Right lobe of liver (tissue), 6 donors: ENCODE results near the gene PRKCA. TPM values are rescaled to one million over a fixed set of nuclear protein-coding genes. Genes with fewer than 3 reads are reported as not detected.

ENCODE experiments used
- ATAC-seq, 4 donors: fragments of 200-7000 bp; cut with Tn5 transposase; one replicate each; pipeline ENCODE4 v1.9.1; 2020; ENCODE audit warnings: mild to moderate bottlenecking in 4 of 4, moderate library complexity in 4 of 4
- DNase-seq, 3 donors: peaks; one replicate each; pipeline ENCODE4 v3.0.0-alpha.2; 2020
- H3K27ac ChIP-seq, 3 donors: fragments of 200-600 bp; one replicate each; pipeline ENCODE4 v1.8.0; 2022
- H3K27me3 ChIP-seq, 2 donors: fragments of 200-600 bp; one replicate each; pipeline ENCODE4 v1.8.0; 2022
- H3K36me3 ChIP-seq, 4 donors: fragments of 200-600 bp; sonication (generic) in 1 of 4; one replicate each; pipeline versions ENCODE4 v1.5.1 to v1.8.0; 2017 to 2022; ENCODE audit warnings: control low read depth in 1 of 4
- H3K4me1 ChIP-seq, 4 donors: fragments of 200-600 bp; sonication (generic) in 1 of 4; one replicate each; pipeline versions ENCODE4 v1.5.1 to v1.8.0; 2017 to 2022; ENCODE audit warnings: control low read depth in 1 of 4
- H3K4me3 ChIP-seq, 3 donors: fragments of 200-600 bp; one replicate each; pipeline ENCODE4 v1.8.0; 2022
- H3K9me3 ChIP-seq, 4 donors: fragments of 200-600 bp; sonication (generic) in 1 of 4; one replicate each; pipeline versions ENCODE4 v1.5.1 to v1.8.0; 2017 to 2022; ENCODE audit warnings: control low read depth in 1 of 4
- POLR2A ChIP-seq: fragments of 450-650 bp; IDR thresholded peaks from one replicate; pipeline ENCODE4 v1.6.1; 2017; ENCODE audit warnings: antibody characterized with exemption, mild to moderate bottlenecking
- WGBS: methylation state at CpG from one replicate; pipeline ENCODE4 v1.1.6; 2018; ENCODE audit warnings: low coverage, low lambda C conversion rate; ENCODE audit not compliant: insufficient coverage; ENCODE audit errors: missing lambda C conversion rate; 5-methylcytosine and 5-hydroxymethylcytosine counted together
- intact Hi-C, 2 donors: fragments of 100-400 bp; cut with DNase I; formaldehyde crosslinking; loops; one replicate each; pipeline versions ENCODE4 v1.11.2 to v1.14.1; 2022
- total RNA-seq, 6 experiments: library from RNA; depleted of rRNA in 2 of 6; stranded (reverse); fragments of >200 nt in 2 of 6; fragmentation: NEBNext Ultra II Directional in 3 of 6; extraction: Animal tissue kit (Norgen Biotek cat#: 25700) in 3 of 6; gene quantifications; one replicate each; pipeline versions ENCODE4 v1.1.0 to v1.2.4, GENCODE V29; 2016 to 2023
- TF ChIP-seq, protein P1 (sequence below), 4 donors: fragments of 200-600 bp in 3 of 4; fragments of 450-650 bp in 1 of 4; IDR thresholded peaks; one replicate each; pipeline versions ENCODE4 v1.5.1 to v1.8.0; 2016 to 2022; ENCODE audit warnings: antibody characterized with exemption in 4 of 4, mild to moderate bottlenecking in 2 of 4
- donor health status: DM: no; HTN: yes; CAD: no.
- donor health status: DM: no; HTN: no; CAD: no.
- donor health status: DM: no; HTN: no; CAD: no.
- donor health status: DM: no; HTN: yes; CAD: no.
- donor health status: DM: no; HTN: yes; CAD: no.

Gene PRKCA
- total RNA-seq, 6 experiments from 2014 or later: 11.7 to 23.0 (median 18.7) TPM

DNA sequence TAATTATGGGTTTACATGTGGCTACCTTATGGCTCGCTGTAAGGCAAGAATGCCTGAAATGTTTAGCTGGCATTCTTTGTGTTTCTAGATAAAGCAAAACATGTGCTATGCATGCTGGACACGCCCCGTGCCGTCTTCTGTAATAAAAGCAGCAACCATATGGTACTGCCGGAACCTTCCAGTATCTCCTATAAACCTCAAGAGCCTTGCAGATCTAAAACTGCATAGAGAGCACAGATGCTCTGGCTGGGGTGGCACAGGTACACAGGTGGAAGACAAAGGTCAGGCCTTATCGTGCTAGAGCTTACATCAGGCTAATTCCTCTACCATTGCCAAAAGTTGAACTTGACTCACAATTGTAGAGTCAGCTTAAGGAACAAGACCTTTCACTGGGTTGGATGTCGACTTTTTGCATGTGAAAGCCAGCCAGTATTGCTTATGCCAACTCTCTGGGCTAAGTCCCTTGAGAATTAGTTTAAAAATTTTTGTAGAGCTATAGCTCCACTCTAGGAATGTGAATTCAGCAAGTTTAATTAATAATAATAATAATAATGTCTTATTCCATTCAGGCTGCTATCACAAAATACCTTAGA is 345.1 kb downstream of the PRKCA start:
- DNase-seq: peak in 1 of 3 donors; percentile 47
- intact Hi-C loops: no loop called here
- Histone ChIP-seq H3K27me3 (no peaks in the 10 kb centered on the region), H3K36me3 (peaks cover 0 to 10% (median 0%) of the 10 kb centered on the region in 4 donors), H3K9me3 (no peaks in the 10 kb centered on the region), H3K27ac (no peak overlapping the region), H3K4me3 (no peak overlapping the region), H3K4me1 (no peaks in the 10 kb centered on the region)
- TF ChIP-seq, protein P1, sequence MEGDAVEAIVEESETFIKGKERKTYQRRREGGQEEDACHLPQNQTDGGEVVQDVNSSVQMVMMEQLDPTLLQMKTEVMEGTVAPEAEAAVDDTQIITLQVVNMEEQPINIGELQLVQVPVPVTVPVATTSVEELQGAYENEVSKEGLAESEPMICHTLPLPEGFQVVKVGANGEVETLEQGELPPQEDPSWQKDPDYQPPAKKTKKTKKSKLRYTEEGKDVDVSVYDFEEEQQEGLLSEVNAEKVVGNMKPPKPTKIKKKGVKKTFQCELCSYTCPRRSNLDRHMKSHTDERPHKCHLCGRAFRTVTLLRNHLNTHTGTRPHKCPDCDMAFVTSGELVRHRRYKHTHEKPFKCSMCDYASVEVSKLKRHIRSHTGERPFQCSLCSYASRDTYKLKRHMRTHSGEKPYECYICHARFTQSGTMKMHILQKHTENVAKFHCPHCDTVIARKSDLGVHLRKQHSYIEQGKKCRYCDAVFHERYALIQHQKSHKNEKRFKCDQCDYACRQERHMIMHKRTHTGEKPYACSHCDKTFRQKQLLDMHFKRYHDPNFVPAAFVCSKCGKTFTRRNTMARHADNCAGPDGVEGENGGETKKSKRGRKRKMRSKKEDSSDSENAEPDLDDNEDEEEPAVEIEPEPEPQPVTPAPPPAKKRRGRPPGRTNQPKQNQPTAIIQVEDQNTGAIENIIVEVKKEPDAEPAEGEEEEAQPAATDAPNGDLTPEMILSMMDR (IDR thresholded peaks at IDR 0.05): no peak
- no peak for TF ChIP-seq POLR2A
- ATAC-seq: peak; percentile 72 to 94 (median 89)
- 66% methylated on average over 6 of the region's 7 CpGs for WGBS

DNA sequence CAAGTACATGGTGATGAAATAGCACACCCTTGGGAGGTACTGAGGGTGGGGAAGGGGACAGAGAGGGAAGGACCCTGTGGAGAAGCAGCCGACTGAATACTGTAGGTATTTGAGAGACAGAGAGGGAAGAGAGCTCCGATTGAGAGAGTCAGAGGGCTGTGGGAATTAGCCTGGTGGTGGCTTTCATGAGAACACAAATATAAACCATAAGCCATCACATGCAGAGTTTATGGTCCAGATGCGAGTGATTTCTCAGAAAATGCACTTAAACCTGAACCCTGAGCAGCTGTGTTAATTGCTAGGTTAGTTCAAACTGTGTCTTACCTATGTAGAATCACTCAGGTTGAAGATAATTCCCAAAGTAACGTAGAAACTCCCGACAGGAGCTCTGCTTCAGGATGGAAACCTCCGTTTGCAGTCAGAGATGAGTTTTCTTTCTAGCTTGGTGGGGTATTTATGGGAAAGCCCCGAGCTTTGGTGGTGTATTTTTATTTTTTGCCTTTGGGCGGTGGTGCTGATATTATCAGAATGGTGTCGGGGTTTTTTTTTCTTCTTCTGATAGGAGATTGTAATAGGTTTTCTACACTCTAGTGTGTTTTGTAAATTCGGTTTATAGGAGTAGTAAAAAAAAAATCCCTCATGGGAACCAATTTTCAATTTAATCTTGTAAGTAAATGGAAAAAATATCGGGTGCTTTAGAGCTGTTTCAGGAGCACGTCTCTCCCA is 347.6 kb downstream of the PRKCA start:
- TF ChIP-seq, protein P1 (IDR thresholded peaks at IDR 0.05): no peak
- TF ChIP-seq POLR2A: no peak
- DNase-seq: no peak
- intact Hi-C loops: no loop called here
- no peak overlapping the region for H3K27ac ChIP-seq
- no peak for ATAC-seq
- H3K9me3 ChIP-seq: no peaks in the 10 kb centered on the region
- no peaks in the 10 kb centered on the region for H3K27me3 ChIP-seq
- no peak overlapping the region for H3K4me3 ChIP-seq
- H3K4me1 ChIP-seq: no peaks in the 10 kb centered on the region
- 90% methylated on average over 11 of the region's 12 CpGs for WGBS
- H3K36me3 ChIP-seq: peaks cover 0 to 10% (median 0%) of the 10 kb centered on the region in 4 donors

DNA sequence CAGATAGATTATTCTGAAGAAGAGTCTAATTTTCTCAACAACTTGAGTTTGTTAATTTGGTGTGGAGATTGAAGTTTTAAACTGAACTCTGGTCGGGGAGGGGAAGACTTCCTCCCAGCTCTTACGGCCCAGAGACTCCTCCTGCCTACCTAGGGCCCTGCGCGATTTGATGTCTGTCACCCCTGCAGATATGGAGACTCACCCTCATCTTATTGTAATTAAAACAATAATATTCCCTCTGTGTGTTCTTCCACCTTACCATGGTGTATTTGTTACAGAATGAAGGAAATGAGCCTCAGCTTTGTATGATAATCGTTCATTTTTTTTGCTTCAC is 348.1 kb downstream of the PRKCA start:
- peaks cover 0 to 8% (median 0%) of the 10 kb centered on the region in 4 donors for H3K36me3 ChIP-seq
- no peak for ATAC-seq
- no peak overlapping the region for H3K4me3 ChIP-seq
- H3K4me1 ChIP-seq: no peaks in the 10 kb centered on the region
- H3K9me3 ChIP-seq: no peaks in the 10 kb centered on the region
- no peak for DNase-seq
- TF ChIP-seq POLR2A: no peak
- TF ChIP-seq, protein P1 (IDR thresholded peaks at IDR 0.05): no peak
- WGBS: 65% methylated on average over 5 of the region's 5 CpGs
- intact Hi-C loops: no loop called here
- H3K27me3 ChIP-seq: no peaks in the 10 kb centered on the region
- H3K27ac ChIP-seq: no peak overlapping the region

DNA sequence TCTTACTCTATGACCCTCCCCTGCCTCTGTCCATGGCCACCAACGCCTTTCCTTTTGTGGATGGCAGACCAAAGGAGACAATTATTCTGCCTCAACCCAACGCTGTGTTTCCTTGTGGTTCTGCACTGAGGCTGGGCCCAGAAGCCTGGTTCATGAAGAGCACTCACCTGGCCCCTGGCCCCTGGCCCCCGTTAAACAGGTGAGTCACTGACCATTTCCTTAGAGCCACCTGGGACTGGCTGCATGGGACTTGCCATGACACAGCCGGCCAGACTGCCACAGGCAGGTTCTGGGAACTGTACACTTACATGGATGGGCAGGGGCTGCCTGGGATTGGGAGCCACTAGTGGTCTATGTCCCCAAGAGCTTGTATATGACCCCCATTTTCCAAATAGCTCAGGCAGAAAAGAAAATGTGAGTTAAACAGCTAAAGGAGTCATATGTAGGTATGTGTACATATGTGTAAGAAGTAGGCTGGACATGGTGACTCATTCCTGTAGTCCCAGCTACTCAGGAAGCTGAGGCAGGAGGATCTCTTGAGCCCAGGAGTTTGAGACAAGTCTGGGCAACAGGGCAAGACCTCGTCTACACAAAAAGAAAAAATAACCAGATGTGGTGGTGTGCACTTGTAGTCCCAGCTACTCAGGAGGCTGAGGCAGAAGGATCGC is 350.6 kb downstream of the PRKCA start:
- Histone ChIP-seq H3K27ac (no peak overlapping the region), H3K27me3 (no peaks in the 10 kb centered on the region), H3K4me1 (no peaks in the 10 kb centered on the region), H3K9me3 (no peaks in the 10 kb centered on the region), H3K4me3 (no peak overlapping the region), H3K36me3 (no peaks in the 10 kb centered on the region)
- DNase-seq (no peak), ATAC-seq (no peak)
- intact Hi-C loops: no loop called here
- 86% methylated on average over 2 of the region's 6 CpGs for WGBS
- TF ChIP-seq, protein P1 (IDR thresholded peaks at IDR 0.05): no peak
- TF ChIP-seq POLR2A: no peak
